HG03521 (cell line): Measurements from ENCODE around the gene WFIKKN2.
"Not testable (repeated sequence)": the region's sequence is repeated elsewhere in the genome, so short reads cannot be mapped to it uniquely, and the experiment has no call there.

ENCODE experiments used
- ATAC-seq: cut with Tn5 transposase; IDR thresholded peaks from one replicate; pipeline ENCODE4 v1.9.1; 2021; ENCODE audit warnings: mild to moderate bottlenecking, moderate library complexity; ENCODE audit not compliant: unreplicated experiment

WFIKKN2 gene

GRCh38 chr17:50853781-50854180, 18.4 kb downstream of the WFIKKN2 start:
- ATAC-seq: no peak

DNA sequence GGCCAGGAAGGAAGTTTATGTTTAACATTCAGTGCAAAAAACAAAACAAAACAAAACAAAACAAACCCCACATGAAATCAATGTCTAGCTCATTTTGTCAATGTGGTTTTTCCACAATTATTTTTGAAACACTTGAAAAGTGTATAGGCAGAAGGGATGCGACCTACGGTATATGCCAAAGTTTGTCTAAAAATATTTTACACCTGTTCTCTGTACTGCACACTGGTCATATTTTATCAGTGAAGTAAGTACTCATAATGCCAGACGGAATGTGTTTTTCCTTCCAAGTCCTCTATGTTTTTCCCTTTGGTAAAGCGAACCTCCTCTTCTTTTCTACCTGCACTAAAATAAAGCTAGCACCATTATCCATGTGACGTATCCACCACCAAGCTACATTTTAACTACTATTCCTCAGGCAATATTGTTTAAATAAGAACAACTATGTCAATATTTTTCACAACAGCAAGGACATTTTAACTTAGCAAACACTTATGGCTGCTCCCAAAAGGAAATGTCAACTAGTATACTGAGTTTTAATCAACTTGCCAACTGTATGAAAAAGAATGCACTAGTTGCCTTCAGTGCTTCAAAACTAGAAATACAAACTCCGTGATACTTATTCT, 20.4 kb downstream of the WFIKKN2 start:
- ATAC-seq: no peak

DNA sequence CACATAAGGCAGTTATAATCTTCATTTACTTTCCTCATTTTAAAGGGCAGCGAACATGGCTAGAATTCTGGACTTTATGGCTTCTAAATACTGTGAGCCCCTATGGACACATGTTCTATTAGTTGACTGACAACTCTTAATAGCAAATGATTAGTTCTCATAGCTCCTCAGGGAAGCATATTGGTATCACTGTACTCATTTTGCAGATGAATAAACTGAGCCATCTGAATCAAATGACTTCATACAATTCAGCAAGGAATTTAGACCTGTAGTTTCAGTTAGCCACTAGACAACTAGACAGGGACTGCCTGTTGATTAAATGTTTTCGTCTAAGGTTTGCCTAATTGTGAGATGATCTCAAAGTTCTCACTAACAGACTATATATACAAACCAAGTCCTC, 21.0 kb downstream of the WFIKKN2 start:
- no peak for ATAC-seq

DNA sequence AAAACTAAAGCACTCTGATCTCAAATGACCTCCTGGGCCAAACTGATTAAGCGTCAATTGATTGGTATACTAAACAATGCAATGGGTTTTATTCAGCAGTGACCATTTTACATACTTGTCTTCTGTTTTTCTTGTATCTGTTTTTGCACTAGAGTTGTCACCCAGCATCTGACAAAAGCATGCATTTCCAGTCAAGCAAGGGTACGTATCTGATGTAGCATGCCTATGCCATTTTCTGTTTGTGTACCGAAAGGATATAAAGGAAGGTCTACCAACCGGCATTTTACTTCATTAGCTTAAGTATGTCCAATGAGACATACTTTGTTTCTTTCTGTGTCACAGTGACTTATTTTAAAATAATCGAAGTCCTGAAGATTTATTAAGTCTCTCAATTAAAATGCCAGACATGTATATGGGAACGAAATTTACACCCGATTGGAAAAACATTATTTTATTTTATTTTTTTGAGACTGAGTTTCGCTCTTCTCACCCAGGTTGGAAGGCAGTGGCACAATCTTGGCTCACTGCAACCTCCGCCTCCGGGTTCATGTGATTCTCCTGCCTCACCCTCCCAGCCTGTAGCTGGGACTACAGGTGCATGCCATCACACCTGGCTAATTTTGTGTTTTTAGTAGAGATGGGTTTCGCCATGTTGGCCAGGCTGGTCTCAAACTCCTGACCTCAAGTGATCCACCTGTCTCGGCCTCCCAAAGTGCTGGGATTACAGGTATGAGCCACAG, 23.3 kb downstream of the WFIKKN2 start:
- ATAC-seq: no peak

DNA sequence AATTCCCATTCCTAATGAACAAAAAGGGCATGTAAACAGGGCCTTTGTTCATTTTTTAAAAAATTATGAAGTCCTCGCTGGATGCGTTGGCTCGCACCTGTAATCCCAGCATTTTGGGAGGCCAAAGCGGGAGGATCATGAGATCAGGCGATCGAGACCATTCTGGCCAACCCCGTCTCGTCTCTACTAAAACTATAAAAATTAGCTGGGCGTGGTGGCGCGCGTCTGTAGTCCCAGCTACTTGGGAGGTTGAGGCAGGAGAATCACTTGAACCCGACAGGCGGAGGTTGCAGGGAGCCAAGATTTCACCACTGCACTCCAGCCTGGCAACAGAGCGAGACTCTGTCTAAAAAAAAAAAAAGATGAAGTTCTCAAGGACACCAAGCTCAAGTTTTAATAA, 24.3 kb downstream of the WFIKKN2 start:
- not testable (repeated sequence) for ATAC-seq

DNA sequence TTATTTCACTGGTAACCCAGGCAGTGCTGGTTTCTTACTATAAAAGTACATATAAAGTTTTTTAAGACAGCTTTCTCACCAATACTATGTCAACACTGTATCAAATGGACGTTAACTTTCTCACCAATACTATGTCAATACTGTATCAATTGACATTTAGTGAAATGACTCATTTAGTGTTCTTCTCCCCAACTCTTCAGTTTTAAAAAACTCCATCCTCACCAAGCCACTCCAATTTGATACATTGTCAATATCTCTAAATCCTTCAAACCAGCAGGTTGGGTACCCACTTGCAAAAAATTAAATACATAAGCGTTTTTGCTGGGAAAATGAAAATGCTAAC, 25.9 kb downstream of the WFIKKN2 start:
- ATAC-seq: no peak

DNA sequence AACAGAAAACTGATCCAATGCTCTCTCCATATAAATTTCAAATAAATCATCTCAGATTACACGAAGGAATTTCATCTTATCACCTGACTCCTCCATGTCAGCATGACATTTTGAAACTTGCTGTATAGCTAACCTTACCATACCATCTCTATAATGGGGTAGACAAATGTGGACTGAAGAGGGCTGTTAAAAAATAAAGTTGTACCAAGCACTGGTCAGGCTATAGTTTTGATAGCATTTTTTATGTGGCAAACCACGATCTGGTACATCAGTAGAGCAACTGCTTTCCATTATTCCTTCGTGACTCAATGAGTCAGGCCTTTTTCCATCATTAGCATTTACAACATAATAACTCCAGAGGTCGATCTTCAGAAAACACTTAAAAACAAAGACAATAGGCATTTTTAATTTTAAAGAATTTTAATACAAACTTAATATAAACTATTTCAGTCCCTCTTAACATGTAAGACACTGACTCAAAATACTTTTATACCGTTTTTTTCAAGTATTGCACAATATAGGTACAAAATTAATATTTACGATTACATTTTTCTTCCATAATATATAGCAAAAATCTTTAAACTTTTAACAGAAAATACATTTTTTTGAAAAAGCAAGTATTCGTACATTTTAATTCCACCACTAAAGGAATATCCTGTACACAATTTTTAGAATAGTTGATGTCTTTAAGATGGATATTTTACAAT, 26.6 kb downstream of the WFIKKN2 start:
- no peak for ATAC-seq

- no peak for ATAC-seq
These were observed 27.9 kb downstream of the WFIKKN2 start for GRCh38 chr17:50863221-50863843.

- ATAC-seq: no peak
These were observed 28.5 kb downstream of the WFIKKN2 start for GRCh38 chr17:50863931-50864330.

DNA sequence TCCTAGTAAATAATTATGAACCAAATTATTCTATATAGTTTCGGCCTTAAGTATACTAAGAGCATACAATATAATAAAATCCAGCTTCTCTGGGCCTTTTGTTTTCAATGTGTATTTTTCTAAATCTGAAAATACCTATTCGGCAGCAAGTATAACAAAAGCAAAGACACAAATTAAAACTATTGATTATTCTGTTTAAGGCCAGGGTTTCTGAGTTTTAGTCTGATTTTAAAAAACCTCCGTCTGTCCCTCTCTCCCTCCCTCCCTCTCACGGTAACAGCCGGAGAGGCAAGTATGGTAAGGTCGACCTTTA, 29.3 kb downstream of the WFIKKN2 start:
- no peak for ATAC-seq

DNA sequence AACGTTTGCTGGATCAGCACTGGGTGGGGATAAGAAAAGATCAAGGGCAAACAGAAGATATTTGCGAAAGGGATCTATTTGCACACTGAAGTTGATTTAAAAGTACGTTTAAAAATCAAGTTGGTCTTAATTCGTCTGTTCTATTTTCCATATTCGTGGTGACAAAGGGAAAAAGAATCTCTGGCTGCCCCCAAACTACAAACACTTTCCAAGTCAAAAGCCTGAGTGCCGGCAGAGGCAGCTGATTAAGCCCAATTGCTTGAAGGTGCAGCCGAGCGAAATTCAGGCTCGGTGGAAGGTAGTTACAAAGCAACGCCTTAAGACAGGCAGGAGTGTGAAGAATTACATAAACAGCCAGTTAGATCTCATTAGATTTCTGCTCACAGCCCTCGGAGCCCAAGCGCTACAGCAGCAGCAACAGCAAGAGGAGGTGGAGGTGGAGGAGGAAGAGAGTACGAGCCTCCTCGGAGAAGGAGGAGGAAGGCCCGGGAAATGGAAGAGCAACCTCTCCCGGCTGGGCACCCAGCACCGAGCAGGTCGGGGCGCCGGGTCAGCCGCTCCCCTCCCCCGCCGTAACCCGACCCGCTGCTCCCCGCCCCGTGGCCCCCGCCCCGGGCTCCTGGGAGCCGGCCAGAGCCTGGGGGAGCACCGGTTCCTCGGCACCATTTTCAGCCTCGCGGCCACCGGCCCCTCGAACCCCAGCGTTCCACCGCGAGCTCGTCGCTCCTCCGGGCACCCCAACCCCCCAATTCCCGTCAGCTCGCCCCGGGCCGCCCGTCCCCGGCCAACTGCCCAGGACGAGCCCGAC, 29.9 kb downstream of the WFIKKN2 start:
- peak; percentile 3 for ATAC-seq

- ATAC-seq: no peak
These were observed 30.5 kb downstream of the WFIKKN2 start for GRCh38 chr17:50865868-50866260.

GRCh38 chr17:50866261-50866949, 31.0 kb downstream of the WFIKKN2 start, which contains the start of gene TOB1:
Gene TOB1, minus strand, starts transcription at chr17:50866354. Its CDS starts 2,337 bp downstream, at chr17:50864017.
- ATAC-seq: peak; percentile 66

- peak; percentile 8 for ATAC-seq
These were observed 31.6 kb downstream of the WFIKKN2 start for GRCh38 chr17:50866950-50867362.

DNA sequence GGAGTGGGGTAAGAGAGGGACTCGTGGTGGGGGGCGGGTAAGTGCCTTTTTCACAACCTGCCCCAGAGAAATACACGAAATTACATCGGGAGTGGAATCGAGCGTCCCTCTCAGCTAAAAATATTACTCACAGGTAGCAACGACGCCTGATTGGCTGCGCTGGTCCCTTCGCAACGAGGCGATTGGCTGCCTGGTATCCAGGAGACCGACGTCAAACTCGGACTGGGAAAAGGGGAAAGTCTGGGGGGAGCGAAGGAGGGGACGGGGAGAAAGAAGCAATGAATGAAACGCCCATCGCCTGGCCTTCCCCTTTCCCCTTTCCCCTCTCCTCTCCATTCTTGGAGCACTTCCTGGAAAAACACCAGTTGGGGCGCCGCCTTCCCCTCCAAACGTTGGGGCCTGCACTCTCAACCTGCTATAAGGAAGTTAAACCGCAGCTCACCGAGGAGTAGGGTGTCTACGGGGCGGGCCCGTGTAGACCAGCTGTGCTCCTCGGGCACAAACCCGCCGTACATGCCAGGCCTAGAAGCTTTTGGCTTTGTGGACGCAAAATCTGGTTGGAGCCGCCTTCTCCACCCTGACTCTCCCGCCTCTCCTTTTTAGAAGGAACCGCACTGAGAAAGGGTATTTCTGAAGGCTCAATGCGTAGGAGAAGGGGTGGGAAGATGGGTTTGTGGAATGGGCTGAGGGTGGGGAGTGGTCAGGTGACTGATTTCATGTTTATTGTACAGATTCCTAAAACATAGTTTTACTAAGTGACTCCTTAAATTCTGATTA, 32.2 kb downstream of the WFIKKN2 start:
- ATAC-seq: peak; percentile 24

DNA sequence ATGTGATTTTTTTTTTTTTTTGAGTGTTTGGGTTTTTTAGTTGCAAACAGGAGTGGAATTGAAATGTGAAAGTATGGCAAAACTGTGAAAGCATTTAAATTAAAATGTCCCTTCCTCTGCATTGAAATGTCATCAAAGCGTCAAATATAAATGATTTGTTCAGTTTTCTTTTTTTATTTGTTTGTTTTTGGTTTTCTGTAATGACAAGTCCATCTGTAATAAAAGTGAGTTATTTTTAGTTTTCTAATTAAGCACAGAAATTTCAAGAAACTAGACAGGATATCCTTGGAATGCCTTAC, 32.7 kb downstream of the WFIKKN2 start:
- no peak for ATAC-seq

GRCh38 chr17:50868602-50869001, 33.2 kb downstream of the WFIKKN2 start:
- ATAC-seq: no peak

GRCh38 chr17:50871364-50871763, 36.0 kb downstream of the WFIKKN2 start:
- no peak for ATAC-seq

DNA sequence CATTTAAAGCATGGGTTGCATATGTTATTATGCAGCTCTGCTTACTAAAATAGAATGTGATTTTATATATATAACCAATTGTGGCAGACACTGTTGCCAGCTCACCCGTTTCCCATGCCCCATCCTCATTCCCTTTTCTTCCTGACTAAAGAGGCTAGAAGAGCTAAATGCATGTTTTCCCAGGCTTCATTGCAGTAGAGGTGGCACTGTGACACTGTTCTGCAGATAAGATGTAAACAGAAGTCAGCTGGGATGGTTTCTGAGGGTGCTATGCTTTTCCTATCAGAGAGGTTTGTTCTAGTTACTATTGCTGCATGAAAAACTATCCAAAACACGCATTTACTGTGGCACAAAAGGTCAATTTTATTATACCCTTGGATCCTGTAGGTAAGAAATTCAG, 36.5 kb downstream of the WFIKKN2 start:
- no peak for ATAC-seq
